Mucosa of descending colon (tissue), 3 donors: ENCODE data around the gene ATOH7. TPM values are rescaled to one million over a fixed set of nuclear protein-coding genes. Genes with fewer than 3 reads are reported as not detected.
A peak's percentile ranks its signal among the peaks of the same experiment; 100 is the strongest.

Experiments used
- ATAC-seq: fragments of 200-7000 bp; cut with Tn5 transposase; one replicate; pipeline ENCODE4 v1.9.1; 2020; ENCODE audit warnings: mild to moderate bottlenecking, moderate library complexity
- DNase-seq, 3 donors: peaks; one replicate each; pipeline ENCODE4 v3.0.0-alpha.2; 2020
- H3K36me3 ChIP-seq: fragments of 200-600 bp; one replicate; pipeline ENCODE4 v1.8.0; 2021; ENCODE audit warnings: low read depth, mild to moderate bottlenecking
- H3K4me1 ChIP-seq: fragments of 200-600 bp; one replicate; pipeline ENCODE4 v1.8.0; 2021; ENCODE audit warnings: low read depth, mild to moderate bottlenecking
- H3K4me3 ChIP-seq: fragments of 200-600 bp; one replicate; pipeline ENCODE4 v1.8.0; 2021; ENCODE audit warnings: mild to moderate bottlenecking
- H3K9me3 ChIP-seq: fragments of 200-600 bp; one replicate; pipeline ENCODE4 v1.8.0; 2021; ENCODE audit warnings: mild to moderate bottlenecking
- intact Hi-C, 2 donors: fragments of 100-400 bp; cut with DNase I in 1 of 2; cut with micrococcal nuclease in 1 of 2; formaldehyde crosslinking; loops; one replicate each; pipeline versions ENCODE4 v1.11.0 to v1.11.1; 2022; cut with DNase I, micrococcal nuclease
- total RNA-seq, 3 donors: library from RNA; stranded (reverse); fragmentation: NEBNext Ultra II Directional in 2 of 3; extraction: Animal tissue kit (Norgen Biotek cat#: 25700) in 2 of 3; gene quantifications; one replicate each; pipeline versions ENCODE4 v1.2.1 to v1.2.4, GENCODE V29; 2021 to 2023
- TF ChIP-seq, protein P1 (sequence below): fragments of 200-600 bp; IDR thresholded peaks from one replicate; pipeline ENCODE4 v1.8.0; 2022; ENCODE audit warnings: antibody characterized with exemption, mild to moderate bottlenecking
- donor health status: DM: no; HTN: no; CAD: no; lungs with moderate emphysema.
- donor health status: DM: no; HTN: no; CAD: no.
- donor health status: DM: no; HTN: yes; CAD: no.

Gene ATOH7
- total RNA-seq, 3 donors from 2014 or later: 0.19 to 0.53 TPM; not detected in 1

DNA sequence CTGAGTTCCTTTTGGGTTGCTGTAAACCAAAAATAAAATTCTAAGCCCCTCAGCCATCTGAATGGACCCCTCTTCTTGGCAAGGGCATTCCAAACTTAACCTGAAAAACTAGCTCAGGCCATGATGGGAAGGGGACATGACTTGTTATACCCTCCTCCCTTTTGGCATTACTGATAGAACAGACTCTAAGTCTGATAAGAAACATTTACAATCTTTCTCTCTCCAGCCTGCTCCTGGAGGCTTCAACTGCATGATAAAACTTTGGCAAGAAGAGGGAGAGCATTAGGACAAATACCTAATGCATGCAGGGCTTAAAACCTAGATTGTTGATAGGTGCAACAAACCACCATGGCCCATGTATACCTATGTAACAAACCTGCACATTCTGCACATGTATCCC lies 40.9 kb upstream of the ATOH7 start:
- ATAC-seq: no peak
- Histone ChIP-seq H3K36me3 (no peaks in the 10 kb centered on the region), H3K4me1 (no peaks in the 10 kb centered on the region), H3K9me3 (peaks cover 5% of the 10 kb centered on the region), H3K4me3 (no peak overlapping the region)
- no peak for DNase-seq
- TF ChIP-seq, protein P1, sequence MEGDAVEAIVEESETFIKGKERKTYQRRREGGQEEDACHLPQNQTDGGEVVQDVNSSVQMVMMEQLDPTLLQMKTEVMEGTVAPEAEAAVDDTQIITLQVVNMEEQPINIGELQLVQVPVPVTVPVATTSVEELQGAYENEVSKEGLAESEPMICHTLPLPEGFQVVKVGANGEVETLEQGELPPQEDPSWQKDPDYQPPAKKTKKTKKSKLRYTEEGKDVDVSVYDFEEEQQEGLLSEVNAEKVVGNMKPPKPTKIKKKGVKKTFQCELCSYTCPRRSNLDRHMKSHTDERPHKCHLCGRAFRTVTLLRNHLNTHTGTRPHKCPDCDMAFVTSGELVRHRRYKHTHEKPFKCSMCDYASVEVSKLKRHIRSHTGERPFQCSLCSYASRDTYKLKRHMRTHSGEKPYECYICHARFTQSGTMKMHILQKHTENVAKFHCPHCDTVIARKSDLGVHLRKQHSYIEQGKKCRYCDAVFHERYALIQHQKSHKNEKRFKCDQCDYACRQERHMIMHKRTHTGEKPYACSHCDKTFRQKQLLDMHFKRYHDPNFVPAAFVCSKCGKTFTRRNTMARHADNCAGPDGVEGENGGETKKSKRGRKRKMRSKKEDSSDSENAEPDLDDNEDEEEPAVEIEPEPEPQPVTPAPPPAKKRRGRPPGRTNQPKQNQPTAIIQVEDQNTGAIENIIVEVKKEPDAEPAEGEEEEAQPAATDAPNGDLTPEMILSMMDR: no peak
- intact Hi-C loops: no loop called here

DNA sequence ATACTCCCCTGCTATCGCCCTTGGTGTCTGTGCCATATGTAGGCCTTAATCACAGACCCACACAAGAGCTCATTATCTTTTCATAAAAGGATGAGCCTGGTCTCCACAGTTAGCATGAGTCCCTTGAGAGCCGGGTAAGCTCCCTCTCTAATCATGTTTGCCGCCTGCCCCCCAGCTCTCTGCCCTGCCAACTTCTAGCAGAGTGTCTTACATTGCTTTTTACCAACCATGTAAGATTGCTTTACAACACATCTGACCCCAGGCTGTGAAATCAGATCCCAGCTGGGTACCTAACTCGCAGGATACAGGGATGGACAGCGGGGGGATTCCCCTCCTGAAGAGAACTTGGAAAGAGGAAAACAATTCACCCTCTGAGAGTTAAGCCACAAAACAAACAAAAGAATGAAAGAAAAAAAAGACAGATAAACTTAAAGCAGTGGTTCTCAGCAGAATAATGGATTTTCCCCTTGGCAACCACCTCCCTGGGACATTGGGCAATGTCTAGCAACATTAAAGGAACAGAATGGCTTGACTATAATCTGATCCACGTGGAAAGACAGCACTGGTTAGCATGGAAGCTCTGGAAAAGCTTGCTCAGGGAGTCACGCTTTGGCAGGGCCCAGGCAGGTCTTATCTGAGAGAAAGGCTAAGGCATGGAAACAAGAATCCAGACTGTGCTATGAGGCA lies 39.4 kb upstream of the ATOH7 start:
- H3K36me3 ChIP-seq: no peaks in the 10 kb centered on the region
- intact Hi-C loops: no loop called here
- DNase-seq: no peak
- no peak overlapping the region for H3K4me3 ChIP-seq
- H3K9me3 ChIP-seq: no peaks in the 10 kb centered on the region
- ATAC-seq: no peak
- TF ChIP-seq, protein P1: no peak
- H3K4me1 ChIP-seq: no peaks in the 10 kb centered on the region

DNA sequence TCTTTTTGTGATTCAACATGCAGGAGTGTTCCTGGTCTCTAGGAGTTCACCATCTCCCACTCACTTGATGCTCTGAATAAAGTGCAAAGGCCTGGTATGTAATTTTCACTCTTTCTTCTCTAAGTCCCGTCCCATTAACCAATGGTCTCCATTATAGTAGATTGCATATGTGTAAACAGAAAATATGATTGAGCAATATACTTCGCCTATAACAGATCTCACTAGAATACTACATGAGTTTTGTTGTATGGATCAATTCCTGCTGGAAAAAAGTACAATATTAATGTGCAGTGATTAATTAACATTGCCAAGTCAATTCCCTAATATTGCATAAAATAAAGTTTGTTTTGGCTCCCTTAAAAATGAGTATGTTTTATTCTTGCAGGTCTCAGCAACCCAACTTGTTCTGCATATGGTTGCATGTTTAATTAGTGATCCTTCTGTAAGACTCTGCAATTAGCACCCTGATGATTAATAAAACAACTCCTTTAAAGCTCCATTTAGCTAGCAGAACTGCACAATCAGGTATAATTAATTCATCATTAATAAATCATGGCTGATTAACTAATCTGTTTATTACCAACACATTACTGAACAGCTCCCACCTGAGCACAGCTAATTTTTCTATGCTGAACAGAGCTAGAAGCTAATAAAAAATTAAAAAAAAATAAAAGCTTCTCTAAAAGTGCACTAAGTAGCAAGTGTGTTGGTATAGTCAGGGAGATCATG lies 37.8 kb upstream of the ATOH7 start:
- TF ChIP-seq, protein P1: no peak
- ATAC-seq (no peak), DNase-seq (no peak)
- Histone ChIP-seq H3K4me1 (no peaks in the 10 kb centered on the region), H3K9me3 (no peaks in the 10 kb centered on the region), H3K4me3 (no peak overlapping the region), H3K36me3 (no peaks in the 10 kb centered on the region)
- intact Hi-C loops: no loop called here

DNA sequence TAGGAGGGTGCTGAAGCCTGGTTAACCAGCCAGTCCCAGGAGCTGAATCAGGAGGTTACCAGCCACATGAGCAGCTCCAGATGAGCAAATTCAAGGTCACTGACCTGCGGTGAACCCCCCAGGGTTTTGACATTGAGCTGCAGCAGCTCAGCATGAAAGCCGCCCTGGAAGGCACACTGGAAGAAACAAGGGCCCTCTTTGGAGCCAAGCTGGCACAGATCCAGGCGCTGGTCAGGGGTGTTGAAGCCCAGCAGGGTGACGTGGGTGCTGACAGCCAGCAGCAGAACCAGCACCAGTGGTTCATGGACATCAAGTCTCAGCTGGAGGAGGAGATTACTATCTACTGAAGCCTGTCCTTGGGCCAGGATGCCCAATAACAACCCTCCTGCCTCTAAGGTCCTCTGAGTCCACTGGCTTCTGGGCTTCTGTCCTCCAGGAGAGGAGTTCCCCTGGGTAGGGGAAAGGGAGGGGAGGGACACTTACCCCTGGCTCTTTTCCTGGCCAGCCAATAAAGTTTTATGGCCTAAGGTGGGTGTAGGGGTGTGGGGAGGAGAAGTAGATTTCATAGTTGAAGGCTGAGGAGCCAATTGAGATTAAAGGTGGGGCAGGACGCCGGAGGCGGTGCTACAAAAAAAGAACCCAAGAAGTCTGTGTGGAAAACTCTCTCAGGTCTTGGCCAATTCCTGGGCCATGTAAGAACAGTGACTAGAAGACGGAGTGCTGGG lies 29.4 kb upstream of the ATOH7 start:
- DNase-seq: peak in 1 of 3 donors; percentile 24
- TF ChIP-seq, protein P1: no peak
- H3K4me3 ChIP-seq: no peak overlapping the region
- ATAC-seq: peak; percentile 56
- intact Hi-C loops: no loop called here
- H3K4me1 ChIP-seq: no peaks in the 10 kb centered on the region
- H3K36me3 ChIP-seq: no peaks in the 10 kb centered on the region
- H3K9me3 ChIP-seq: no peaks in the 10 kb centered on the region

DNA sequence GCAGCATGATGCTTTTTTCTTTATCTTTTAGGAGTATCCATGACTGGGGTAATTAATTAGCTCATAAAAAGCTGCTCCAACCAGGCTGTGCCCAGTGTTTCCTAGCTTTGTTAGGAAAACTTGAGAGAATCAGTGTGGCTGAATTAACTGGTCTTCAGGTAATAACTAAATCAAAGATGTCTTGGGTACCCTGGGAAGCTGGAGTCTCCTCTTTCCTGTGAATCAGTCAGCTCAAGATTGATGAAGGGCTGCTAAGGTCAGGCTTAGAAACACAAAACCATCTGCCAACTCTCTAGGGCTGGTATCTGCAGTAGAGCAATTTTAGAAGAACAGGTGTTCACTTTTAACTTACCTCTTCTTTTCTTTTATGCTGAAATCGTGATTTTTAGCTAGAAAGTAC lies 21.4 kb upstream of the ATOH7 start:
- Histone ChIP-seq H3K4me1 (no peaks in the 10 kb centered on the region), H3K36me3 (no peaks in the 10 kb centered on the region), H3K9me3 (no peaks in the 10 kb centered on the region), H3K4me3 (no peak overlapping the region)
- intact Hi-C loops: no loop called here
- no peak for DNase-seq
- no peak for ATAC-seq
- TF ChIP-seq, protein P1: no peak
